Stimulated activated naive B cell treated with anti-CD40 and anti-IgM and Interleukin-4, amounts not matched to agents 10 μg/mL and 1 μg/mL and 100 μg/mL, for 72 hours (primary cell): ENCODE data around the gene ELMO1.

Source experiments
- ATAC-seq, 2 donors: fragments of 150-1000 bp; cut with Tn5 transposase; replicated peaks; 2 replicates each; pipeline ENCODE4 v1.10.0; 2021; ENCODE audit warnings: moderate library complexity in 1 of 2
- DNase-seq: peaks from one replicate; pipeline ENCODE4 v3.0.0; 2021
- H3K27ac Mint-ChIP-seq: one replicate; pipeline ENCODE4 v1.8.0; 2022; ENCODE audit warnings: mild to moderate bottlenecking, mixed read lengths
- H3K27me3 Mint-ChIP-seq, 2 donors: one replicate each; pipeline ENCODE4 v1.8.0; 2022; ENCODE audit warnings: mixed read lengths in 2 of 2
- H3K36me3 Mint-ChIP-seq, 2 donors: one replicate each; pipeline ENCODE4 v1.8.0; 2022; ENCODE audit warnings: mixed read lengths in 2 of 2, mild to moderate bottlenecking in 1 of 2
- H3K4me1 Mint-ChIP-seq, 2 donors: one replicate each; pipeline ENCODE4 v1.8.0; 2022; ENCODE audit warnings: mixed read lengths in 2 of 2, mild to moderate bottlenecking in 1 of 2
- H3K4me3 Mint-ChIP-seq, 2 donors: one replicate each; pipeline ENCODE4 v1.8.0; 2022; ENCODE audit warnings: mild to moderate bottlenecking in 2 of 2, mixed read lengths in 2 of 2, moderate library complexity in 1 of 2
- H3K9me3 Mint-ChIP-seq, 2 donors: one replicate each; pipeline ENCODE4 v1.8.0; 2022; ENCODE audit warnings: mixed read lengths in 2 of 2, mild to moderate bottlenecking in 1 of 2

The ELMO1 gene

GRCh38 chr7:37395618-37396259 lies 52.9 kb downstream of the ELMO1 start:
- peak overlapping the region; percentile 91 for H3K27ac Mint-ChIP-seq
- DNase-seq (no peak), ATAC-seq (peak; percentile 66)
- H3K9me3 Mint-ChIP-seq = no peaks in the 10 kb centered on the region
- H3K27me3 Mint-ChIP-seq = no peaks in the 10 kb centered on the region
- H3K4me3 Mint-ChIP-seq = peak overlapping the region; percentile 6 to 14
- H3K4me1 Mint-ChIP-seq = peaks cover 64 to 81% of the 10 kb centered on the region in 2 donors
- H3K36me3 Mint-ChIP-seq = peaks cover 2 to 4% of the 10 kb centered on the region in 2 donors

- Mint-ChIP-seq H3K4me1 (peaks cover 67 to 85% of the 10 kb centered on the region in 2 donors), H3K4me3 (no peak overlapping the region), H3K36me3 (no peaks in the 10 kb centered on the region), H3K27me3 (no peaks in the 10 kb centered on the region), H3K27ac (peak overlapping the region; percentile 7), H3K9me3 (no peaks in the 10 kb centered on the region)
- ATAC-seq = no peak
- DNase-seq = no peak
Measured at GRCh38 chr7:37394158-37394557, 54.5 kb downstream of the ELMO1 start.

GRCh38 chr7:37393476-37393875 lies 55.2 kb downstream of the ELMO1 start:
- H3K4me1 Mint-ChIP-seq = peaks cover 61 to 78% of the 10 kb centered on the region in 2 donors

GRCh38 chr7:37392673-37393017 lies 56.0 kb downstream of the ELMO1 start:
- Mint-ChIP-seq H3K9me3 (no peaks in the 10 kb centered on the region), H3K27me3 (no peaks in the 10 kb centered on the region), H3K4me1 (peaks cover 58 to 70% of the 10 kb centered on the region in 2 donors), H3K36me3 (no peaks in the 10 kb centered on the region), H3K27ac (peak overlapping the region; percentile 77), H3K4me3 (no peak overlapping the region)
- ATAC-seq = no peak
- DNase-seq = no peak

More at GRCh38 chr7:37393476-37393875, 55.2 kb downstream of the ELMO1 start:
- DNase-seq (no peak), ATAC-seq (no peak)
- Mint-ChIP-seq H3K9me3 (no peaks in the 10 kb centered on the region), H3K4me3 (no peak overlapping the region), H3K36me3 (no peaks in the 10 kb centered on the region), H3K27me3 (no peaks in the 10 kb centered on the region), H3K27ac (peak overlapping the region; percentile 39)

- Mint-ChIP-seq H3K27ac (peak overlapping the region; percentile 77), H3K27me3 (no peaks in the 10 kb centered on the region), H3K4me3 (peak overlapping the region; percentile 23 to 41), H3K9me3 (no peaks in the 10 kb centered on the region), H3K4me1 (peaks cover 55 to 65% of the 10 kb centered on the region in 2 donors), H3K36me3 (no peaks in the 10 kb centered on the region)
- peak; percentile 85 to 90 for ATAC-seq
- no peak for DNase-seq
Measured at GRCh38 chr7:37391791-37392672, 56.6 kb downstream of the ELMO1 start.

GRCh38 chr7:37390114-37390513 lies 58.5 kb downstream of the ELMO1 start:
- Mint-ChIP-seq H3K4me3 (no peak overlapping the region), H3K36me3 (peaks cover 0 to 3% of the 10 kb centered on the region in 2 donors), H3K4me1 (peaks cover 49 to 60% of the 10 kb centered on the region in 2 donors), H3K27me3 (no peaks in the 10 kb centered on the region), H3K9me3 (no peaks in the 10 kb centered on the region), H3K27ac (no peak overlapping the region)
- DNase-seq (no peak), ATAC-seq (no peak)

GRCh38 chr7:37388811-37389210 lies 59.9 kb downstream of the ELMO1 start:
- H3K36me3 Mint-ChIP-seq = peaks cover 0 to 3% of the 10 kb centered on the region in 2 donors
- H3K4me3 Mint-ChIP-seq = no peak overlapping the region
- no peaks in the 10 kb centered on the region for H3K27me3 Mint-ChIP-seq
- H3K9me3 Mint-ChIP-seq = no peaks in the 10 kb centered on the region
- no peak for DNase-seq
- peaks cover 36 to 50% of the 10 kb centered on the region in 2 donors for H3K4me1 Mint-ChIP-seq
- H3K27ac Mint-ChIP-seq = no peak overlapping the region
- no peak for ATAC-seq

- DNase-seq = no peak
- Mint-ChIP-seq H3K9me3 (no peaks in the 10 kb centered on the region), H3K27ac (no peak overlapping the region), H3K4me3 (no peak overlapping the region), H3K36me3 (peaks cover 0 to 3% of the 10 kb centered on the region in 2 donors), H3K4me1 (peaks cover 20 to 29% of the 10 kb centered on the region in 2 donors), H3K27me3 (no peaks in the 10 kb centered on the region)
- ATAC-seq = peak; percentile 60 to 78
Measured at GRCh38 chr7:37385787-37386186, 62.9 kb downstream of the ELMO1 start.

- H3K9me3 Mint-ChIP-seq = peaks cover 4 to 6% of the 10 kb centered on the region in 2 donors
- ATAC-seq (no peak), DNase-seq (no peak)
- peaks cover 8 to 14% of the 10 kb centered on the region in 2 donors for H3K36me3 Mint-ChIP-seq
- H3K27me3 Mint-ChIP-seq = no peaks in the 10 kb centered on the region
- H3K4me1 Mint-ChIP-seq = peaks cover 18 to 26% of the 10 kb centered on the region in 2 donors
- no peak overlapping the region for H3K27ac Mint-ChIP-seq
- H3K4me3 Mint-ChIP-seq = no peak overlapping the region
Measured at GRCh38 chr7:37382546-37383088, 66.0 kb downstream of the ELMO1 start.

- no peak for ATAC-seq
- DNase-seq = no peak
- H3K36me3 Mint-ChIP-seq = peaks cover 15 to 23% of the 10 kb centered on the region in 2 donors
- no peak overlapping the region for H3K4me3 Mint-ChIP-seq
- H3K27me3 Mint-ChIP-seq = no peaks in the 10 kb centered on the region
- H3K27ac Mint-ChIP-seq = no peak overlapping the region
- H3K4me1 Mint-ChIP-seq = peaks cover 18% of the 10 kb centered on the region in 2 donors
- peaks cover 11 to 12% of the 10 kb centered on the region in 2 donors for H3K9me3 Mint-ChIP-seq
Measured at GRCh38 chr7:37380831-37381230, 67.8 kb downstream of the ELMO1 start.

- DNase-seq (no peak), ATAC-seq (no peak)
- peaks cover 9 to 18% of the 10 kb centered on the region in 2 donors for H3K4me1 Mint-ChIP-seq
- no peak overlapping the region for H3K4me3 Mint-ChIP-seq
- no peaks in the 10 kb centered on the region for H3K27me3 Mint-ChIP-seq
- peaks cover 19 to 32% of the 10 kb centered on the region in 2 donors for H3K36me3 Mint-ChIP-seq
- peaks cover 11 to 15% of the 10 kb centered on the region in 2 donors for H3K9me3 Mint-ChIP-seq
- H3K27ac Mint-ChIP-seq = no peak overlapping the region
Measured at GRCh38 chr7:37379546-37380277, 69.0 kb downstream of the ELMO1 start.

GRCh38 chr7:37377231-37377630 lies 71.4 kb downstream of the ELMO1 start:
- no peaks in the 10 kb centered on the region for H3K27me3 Mint-ChIP-seq
- H3K4me3 Mint-ChIP-seq = no peak overlapping the region
- H3K9me3 Mint-ChIP-seq = peaks cover 11 to 15% of the 10 kb centered on the region in 2 donors
- no peak overlapping the region for H3K27ac Mint-ChIP-seq
- ATAC-seq (no peak), DNase-seq (no peak)
- H3K36me3 Mint-ChIP-seq = peaks cover 19 to 32% of the 10 kb centered on the region in 2 donors
- H3K4me1 Mint-ChIP-seq = peaks cover 11 to 15% of the 10 kb centered on the region in 2 donors

- H3K4me1 Mint-ChIP-seq = peaks cover 14 to 22% of the 10 kb centered on the region in 2 donors
- ATAC-seq = no peak
- H3K9me3 Mint-ChIP-seq = peaks cover 11 to 15% of the 10 kb centered on the region in 2 donors
- H3K27me3 Mint-ChIP-seq = no peaks in the 10 kb centered on the region
- no peak overlapping the region for H3K27ac Mint-ChIP-seq
- H3K36me3 Mint-ChIP-seq = peaks cover 19 to 35% of the 10 kb centered on the region in 2 donors
- no peak overlapping the region for H3K4me3 Mint-ChIP-seq
- no peak for DNase-seq
Measured at GRCh38 chr7:37376386-37376785, 72.3 kb downstream of the ELMO1 start.

- Mint-ChIP-seq H3K9me3 (peaks cover 7 to 9% of the 10 kb centered on the region in 2 donors), H3K36me3 (peaks cover 13 to 31% of the 10 kb centered on the region in 2 donors), H3K27ac (no peak overlapping the region), H3K4me3 (no peak overlapping the region), H3K4me1 (peaks cover 20 to 21% of the 10 kb centered on the region in 2 donors), H3K27me3 (no peaks in the 10 kb centered on the region)
- no peak for ATAC-seq
- no peak for DNase-seq
Measured at GRCh38 chr7:37372750-37373149, 75.9 kb downstream of the ELMO1 start.
